HG03575 (cell line): Measurements from ENCODE around the gene LRMDA.

Source experiments
- ATAC-seq: cut with Tn5 transposase; IDR thresholded peaks from one replicate; pipeline ENCODE4 v1.9.1; 2021; ENCODE audit not compliant: unreplicated experiment, insufficient number of reproducible peaks, low FRiP score; ENCODE audit errors: extremely low read depth

The LRMDA gene

DNA sequence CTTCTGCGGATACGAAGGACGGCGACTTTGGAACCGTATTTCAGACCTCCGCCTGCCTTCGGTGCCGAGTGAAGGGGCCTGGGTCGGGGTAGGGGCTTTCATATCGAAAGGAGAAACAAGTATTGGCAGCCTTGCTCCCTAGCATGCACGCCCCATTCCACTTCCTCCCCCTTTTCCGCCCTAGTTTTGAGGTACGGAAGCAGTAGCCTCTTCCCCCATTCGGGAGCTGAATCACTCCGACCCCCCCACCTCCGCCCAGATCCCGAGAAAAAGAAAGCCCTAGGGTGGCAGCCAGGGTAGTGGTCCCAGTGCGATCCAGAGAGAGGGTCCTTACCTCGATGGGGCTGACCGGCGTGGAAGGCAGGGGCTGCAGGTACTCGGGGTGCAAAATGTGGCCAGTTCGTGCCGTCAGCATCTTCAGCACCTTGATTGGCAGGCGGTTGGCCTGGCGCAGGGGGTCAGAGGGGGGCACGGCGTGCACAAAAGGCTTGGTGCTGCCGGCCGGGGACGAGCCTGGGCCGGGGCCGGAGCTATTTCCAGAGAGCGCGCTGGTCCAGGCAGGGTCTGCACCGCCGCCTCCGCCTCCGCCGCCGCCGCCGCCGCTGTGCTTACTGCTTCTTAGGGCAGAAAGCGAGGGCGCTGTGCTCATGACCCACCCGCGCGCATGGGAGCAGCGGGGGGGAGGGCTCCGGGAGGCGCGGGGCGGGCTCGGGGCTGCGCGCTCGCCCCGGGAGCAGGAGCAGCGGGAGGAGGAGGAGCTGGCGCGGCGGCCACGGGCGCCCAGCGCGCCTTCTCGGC is 30.5 kb upstream of the LRMDA start:
- no peak for ATAC-seq

DNA sequence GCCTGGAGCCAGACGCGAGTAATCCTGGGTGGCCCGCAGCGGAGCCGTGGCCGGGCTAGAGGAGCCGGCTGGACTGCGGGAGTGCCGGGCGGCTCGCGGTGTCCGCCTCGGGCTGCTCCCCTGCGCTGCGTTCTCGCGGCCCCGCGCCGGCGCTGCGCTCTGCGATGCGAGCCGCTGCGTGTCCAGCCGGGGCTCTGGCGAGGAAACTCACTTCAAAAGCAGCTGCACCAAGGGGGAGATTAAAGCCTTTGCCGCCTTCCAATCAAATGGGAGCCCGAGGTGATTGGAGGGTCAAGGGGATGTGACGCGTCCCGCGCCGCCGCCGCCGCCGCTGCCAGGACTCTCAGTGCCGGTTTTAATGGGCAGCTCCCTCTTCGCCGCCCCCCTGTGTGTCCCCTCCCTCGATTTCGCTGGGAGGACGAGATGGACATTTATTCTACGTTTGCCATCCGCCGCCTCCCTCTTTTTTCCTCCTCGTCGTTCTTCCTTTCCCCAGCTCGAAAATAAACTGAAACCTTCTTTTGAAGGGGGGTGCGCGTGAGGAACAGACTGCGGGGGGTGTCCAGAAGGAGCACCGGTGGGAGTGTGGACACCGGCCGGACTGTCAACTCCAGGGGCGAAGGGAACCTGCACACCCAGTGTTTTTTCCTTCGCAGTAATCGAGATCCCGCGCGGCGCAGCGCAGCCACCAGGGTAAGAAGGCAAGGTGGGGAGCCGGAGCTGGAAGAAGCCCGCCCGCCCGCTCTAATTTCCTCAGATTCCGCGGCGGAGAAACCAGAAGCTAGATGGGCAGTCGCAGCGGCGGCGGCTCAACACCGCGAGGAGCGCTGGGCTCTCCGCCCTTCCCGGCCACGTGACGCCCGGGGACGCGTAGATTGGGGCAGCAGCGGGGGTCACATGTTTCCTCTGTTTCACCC is 29.6 kb upstream of the LRMDA start, which contains the start of gene ZNF503:
ZNF503 (minus strand) TSS at position 196 of the 917 bp plus-strand sequence. CDS start 345 bp downstream, outside the sequence.
- ATAC-seq, result no peak

DNA sequence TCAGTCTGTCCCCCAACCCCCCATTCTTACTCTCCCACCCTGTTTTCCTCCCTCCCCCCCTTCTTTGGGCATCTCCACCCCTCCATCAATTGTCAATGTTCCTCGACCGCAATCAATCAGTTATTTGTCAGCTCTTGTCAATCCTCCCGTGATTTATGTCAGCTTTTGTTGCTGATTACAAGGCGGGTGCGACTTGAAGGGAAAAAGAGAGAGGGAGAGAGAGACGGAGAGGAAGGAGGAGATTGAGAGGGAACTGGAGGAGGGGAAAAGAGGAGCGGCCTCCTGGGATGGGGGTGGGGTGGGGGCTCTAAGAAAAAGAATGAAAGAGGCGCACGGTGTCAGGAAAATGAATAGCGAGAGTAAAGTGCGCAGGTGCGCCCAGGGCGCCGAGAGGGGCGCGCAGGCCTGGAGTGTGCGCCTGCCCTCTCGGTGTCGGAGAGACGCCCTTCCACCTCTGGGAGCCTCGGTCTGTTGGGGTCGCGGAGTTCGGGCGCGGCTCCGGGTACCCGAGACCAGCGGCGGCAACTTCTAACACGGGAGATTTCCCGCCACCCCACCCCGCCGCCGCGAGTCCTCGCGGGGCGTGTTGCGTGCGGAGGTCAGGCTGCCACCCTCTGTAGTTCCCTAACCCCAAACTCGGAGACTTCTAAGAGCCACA is 28.8 kb upstream of the LRMDA start:
- ATAC-seq, result no peak

DNA sequence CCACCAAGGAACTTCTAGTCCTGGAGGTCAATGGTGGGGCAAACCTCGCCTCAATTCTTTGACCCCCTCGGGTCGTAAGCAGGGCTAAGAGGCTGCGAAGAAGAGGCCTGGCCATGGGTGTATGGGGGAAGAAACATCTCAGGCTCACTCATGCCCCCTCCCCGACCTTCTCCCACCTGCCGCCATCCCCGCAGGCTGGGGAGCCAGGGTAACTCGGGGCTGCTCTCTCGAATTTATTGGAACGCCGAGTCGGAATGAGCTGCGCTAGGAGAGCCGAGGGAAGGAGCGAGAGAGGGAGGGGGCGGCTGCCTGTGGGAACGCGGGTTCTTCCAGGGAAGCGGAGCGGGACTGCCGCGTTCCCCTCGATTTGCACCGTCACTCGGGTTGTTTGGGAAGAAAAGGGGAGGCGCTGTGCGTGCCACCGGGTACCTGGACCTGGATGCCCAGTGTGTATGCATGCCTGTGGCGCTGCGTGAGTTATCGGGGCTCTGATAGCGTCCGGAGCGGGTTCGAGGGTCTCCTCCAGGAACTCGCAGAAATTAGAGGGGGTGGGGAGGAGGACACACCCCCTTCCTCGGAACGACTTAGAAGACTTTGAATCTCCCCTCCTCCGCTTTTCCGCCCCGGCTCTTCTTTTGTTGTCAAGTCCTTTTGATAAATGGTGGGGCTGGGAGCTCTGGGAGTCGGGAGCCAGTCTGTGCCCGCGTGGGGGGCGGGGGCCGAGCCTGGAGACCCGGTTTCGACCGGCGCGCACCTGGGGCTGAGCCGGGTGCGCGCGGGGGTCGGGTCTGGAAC is 28.1 kb upstream of the LRMDA start:
- no peak for ATAC-seq

DNA sequence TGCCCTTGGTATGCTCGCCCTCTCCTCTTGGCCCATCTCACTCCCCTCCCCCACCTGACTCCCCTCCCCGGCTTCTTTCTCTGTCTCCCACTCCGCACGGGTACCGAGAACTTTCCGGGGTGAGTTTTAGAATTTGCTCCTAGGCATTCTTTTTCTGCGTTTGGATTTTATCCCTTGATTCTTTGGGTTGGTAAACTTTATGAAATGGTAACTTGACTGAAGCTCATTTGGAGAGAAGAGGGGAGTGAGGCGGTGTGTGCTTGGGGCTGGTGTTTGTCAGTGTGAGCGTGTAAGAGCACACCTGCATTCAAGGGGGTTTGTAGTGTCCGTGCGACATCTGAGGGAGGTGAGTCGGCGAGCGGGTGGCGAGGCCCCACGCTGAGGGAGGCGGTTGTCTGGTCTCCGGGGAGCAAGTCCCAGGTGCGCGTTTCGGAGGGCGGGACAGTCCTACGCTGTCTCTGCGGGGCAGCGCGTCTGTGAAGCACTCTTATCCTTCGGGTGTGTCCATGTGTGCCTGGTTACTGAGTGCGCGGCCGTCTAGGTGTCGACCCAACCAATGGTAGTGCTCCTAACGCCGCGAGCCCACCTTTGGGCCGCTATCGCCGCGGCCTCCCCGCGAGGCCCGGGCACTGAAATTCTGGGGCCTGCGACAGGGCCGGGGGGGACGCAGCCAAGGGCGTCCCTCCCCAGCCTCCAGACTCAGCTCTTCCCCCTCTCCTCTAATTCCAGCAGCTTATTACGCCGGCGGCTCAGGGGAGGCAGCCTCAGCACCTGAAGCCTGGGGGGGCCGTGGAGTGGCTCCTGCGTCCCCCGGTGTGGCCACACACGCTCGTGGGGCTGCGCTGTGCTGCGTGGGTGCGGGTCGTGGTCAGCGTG is 27.2 kb upstream of the LRMDA start:
- ATAC-seq, result no peak

DNA sequence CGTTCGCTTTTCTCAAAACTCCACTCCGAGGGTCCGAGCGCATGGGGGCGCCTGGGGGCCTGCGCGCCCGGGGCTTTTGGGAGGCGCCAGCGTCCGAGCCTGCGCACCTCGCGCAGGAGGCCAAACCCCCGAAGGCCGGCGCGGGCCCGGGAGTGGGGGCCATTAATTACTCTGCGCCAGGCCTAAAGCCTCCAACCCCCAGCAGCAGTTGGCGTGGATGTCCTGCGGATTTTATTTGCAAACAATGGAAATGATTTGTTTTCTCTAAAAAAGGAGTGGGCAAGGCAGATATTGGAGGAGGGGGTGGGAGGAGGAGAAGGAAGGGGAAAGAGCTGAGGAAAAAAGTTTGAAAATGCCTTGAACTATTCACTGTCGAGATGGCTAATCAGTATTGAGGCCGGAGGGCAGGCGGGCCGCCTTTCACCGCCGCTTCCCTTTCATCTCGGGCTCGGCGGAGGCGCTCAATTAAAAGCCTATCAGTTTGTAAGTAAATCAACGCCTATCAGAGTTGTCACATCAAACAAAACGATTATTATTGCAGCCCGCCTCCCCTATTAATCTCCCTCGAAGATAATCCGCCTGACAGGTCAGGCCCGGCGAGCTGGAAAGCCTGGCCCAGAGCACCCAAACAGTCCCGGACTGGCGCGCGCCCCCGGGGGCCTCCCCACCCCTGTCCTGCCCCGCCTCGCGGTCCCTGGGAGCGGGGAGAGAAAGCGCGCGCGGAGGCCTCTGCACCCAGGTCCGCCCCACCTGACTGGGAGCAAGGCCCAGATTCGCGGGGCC is 26.4 kb upstream of the LRMDA start:
- ATAC-seq, result no peak

DNA sequence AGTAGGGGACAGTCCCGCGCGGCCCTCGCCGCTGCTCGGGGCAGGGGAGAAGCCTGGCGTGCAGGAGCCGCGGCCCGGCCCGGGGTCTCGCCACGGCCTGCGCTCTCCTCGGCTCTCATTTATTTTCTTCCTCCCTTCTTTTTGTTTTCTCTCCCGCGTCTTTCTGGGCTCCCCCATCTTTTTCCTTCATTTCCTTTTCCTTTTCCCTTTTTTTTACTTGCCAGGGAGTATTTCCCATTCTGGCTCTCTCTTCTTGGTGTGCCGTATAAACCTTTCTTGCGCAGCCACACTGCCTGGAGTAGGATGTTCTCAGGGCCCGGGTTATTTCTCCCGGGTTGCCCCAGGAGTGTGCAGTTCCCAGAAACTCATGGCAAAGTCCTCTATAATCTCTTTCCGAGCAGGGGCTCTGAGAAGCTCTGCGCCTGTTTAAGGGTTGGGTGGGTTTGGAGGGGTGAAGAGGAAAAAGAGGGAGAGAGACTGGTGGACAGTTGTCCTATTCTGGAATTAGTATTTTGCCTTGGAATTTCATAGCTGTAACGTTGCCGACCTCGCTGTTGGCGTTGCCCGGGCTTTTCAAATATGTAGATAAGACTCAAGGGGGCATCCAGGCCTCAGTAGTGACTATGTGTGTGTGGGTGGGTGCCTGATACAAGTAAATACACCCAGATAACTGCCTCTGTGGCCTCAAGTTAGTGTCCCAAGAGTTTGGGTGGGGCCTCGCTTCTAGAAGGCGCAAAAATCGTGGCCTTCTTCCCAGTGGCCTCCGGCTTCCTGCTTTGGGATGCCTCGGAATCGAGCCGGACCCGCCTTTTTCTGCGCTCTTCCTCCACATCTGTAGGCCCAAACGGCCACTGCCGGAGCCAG is 25.6 kb upstream of the LRMDA start:
- ATAC-seq, result no peak

DNA sequence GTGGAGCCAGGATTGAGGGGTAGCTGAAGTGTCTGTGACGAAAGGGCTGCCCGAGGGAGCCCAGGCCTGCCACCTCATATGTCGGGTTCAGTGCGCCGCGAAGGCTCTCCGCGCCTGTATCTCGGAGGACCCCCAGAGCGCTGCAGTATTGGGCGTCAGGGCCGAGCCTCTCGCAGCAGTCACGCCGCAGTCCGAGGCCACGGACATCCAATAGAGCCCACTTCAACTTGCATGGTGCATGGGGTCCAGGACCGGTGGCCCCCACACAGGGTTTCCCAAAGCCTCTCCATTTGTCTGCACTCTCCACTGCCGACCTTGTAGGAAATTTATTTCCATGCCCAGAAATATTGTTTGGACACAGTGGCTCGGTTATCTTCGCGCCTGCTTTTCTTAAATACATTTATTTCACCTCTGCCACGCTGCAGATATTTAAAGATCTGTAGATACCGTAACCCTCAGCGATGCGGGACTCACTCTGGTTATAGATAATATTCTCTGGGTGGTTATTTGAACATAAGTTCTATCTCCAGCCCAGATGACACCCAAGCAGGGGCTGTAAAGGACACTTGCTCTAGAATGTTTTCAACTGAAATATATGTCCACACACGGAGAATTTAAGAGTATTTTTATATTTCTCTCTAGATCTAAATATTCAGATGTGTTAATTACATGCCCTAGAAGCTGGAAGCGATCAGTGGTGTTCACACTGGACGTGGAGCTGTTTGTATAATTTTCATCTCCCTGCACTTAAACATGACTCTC is 24.8 kb upstream of the LRMDA start:
- no peak for ATAC-seq

DNA sequence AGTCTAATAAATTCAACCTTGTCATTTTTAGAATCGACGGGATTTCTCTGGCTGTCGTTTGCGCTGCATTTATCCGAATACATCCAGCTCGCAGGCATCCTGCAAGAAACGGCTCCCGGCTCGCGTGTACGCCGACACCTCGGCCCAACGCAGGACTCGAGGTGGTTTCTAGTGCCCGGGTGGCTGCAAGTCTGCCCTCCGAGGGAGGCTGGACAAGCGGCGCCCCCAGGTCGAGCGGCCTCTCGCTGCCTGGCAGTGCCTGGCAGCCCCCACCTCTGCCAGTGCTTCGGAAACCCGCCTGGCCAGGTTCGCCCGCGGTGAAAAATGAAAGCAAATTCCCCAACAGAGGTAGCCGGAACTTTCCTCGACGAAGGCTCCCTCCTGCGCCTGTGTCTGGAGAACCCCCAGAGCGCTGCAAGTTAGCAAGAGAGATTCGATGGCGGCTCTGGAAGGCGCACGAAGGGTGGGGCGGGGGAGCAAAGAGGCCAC is 24.2 kb upstream of the LRMDA start:
- ATAC-seq, result no peak

DNA sequence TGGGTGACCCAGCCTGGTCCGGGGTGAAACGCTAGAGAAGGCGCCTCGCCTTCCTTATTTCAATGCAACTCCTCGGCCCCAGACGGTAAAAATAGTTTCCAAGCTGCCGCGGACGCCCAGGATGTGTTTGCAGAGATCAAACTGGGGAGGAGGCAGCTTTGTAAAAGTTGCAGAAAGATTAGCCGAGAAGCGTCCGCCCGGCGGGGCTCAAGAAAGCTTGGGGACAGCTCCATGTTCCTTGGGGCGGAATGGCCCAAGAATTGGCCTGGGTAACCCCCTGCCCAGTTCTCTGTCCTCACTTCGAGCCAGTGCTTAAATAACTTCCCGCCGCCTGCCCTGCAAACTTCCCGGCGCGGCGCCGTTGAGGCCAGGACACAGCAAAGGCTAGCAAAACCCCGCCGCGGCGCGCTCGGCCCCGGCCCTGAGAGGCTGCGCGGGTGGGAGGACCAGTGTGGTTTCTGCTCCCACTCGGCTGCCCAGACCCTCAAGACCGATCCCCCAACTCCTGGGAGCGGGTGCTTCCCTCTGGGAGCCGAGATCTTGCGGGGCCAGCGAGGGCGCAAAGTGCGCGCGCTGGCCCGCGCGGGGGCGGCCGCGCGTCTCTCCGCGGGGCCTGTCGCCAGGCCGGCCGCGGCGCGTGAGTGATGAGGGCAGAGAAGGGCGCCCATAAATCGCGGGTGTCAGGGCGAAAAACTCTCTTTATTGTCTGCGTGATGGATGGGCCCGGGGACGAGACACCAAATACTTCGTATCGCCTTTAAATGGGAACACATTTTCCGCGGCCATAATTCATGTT is 23.5 kb upstream of the LRMDA start:
- no peak for ATAC-seq

DNA sequence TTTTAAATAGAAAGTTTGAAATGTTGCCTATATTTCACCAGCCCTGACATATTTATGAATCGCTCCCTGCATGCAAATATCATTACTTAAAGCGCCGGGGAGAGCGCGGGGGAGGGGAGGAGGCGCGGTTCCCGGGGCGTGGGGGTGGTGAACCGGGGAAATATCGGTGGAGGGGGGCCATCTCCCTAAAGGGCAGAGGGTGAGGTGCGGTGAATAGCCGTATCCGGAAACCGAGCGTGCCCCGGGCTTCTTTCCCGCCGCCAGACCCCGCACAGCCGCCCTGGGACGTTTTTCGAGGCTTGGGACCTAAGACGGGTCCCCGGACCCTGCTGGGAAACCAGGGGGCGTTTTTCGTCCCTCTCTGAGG is 22.9 kb upstream of the LRMDA start:
- ATAC-seq, result no peak

DNA sequence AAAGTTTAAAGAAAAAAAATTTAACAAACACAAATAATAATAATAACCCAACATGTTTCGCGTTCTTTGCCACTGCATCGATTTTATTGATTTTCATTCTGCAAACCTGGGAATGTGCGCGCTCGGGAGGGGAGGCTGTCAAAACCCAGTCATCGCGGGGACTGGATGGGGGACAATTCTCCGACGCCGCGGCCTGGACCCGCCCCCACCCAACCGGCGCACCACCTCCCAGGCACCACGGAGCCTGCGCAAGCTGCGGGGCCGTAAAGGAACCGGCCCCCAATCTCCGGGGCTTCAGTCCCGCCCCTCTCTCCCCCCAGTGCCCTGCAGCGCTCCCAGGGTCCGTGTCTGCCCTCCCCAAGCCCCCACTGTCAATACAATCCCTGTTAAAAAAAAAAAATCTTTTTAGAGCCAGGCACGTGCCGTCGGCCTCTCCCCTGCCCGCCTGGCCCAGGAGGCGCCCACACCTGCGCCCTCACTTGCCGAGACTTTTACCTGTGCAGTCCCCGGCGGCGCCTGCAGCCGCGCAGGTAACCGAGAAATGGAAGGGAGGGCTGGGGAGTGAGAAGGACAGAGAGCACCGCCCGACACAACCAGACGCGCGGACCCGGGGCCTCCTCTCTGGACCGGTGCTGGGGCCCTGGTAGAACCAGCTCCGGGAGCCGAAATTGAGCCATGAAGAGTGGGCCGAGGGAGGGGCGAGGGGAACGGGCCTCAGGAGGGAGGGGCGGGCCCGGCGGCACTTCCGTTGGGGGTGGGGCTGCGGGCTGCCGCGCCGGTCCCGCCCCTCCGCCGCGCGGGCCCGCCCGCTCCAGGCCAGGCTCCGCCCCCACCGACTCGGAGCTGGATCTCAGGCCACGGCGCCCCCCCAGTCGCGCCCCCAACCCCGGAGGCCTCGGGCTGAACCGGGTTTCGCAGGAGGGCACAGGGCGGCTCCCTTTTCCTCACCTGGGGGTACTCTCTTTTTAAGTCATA is 22.2 kb upstream of the LRMDA start:
- no peak for ATAC-seq

DNA sequence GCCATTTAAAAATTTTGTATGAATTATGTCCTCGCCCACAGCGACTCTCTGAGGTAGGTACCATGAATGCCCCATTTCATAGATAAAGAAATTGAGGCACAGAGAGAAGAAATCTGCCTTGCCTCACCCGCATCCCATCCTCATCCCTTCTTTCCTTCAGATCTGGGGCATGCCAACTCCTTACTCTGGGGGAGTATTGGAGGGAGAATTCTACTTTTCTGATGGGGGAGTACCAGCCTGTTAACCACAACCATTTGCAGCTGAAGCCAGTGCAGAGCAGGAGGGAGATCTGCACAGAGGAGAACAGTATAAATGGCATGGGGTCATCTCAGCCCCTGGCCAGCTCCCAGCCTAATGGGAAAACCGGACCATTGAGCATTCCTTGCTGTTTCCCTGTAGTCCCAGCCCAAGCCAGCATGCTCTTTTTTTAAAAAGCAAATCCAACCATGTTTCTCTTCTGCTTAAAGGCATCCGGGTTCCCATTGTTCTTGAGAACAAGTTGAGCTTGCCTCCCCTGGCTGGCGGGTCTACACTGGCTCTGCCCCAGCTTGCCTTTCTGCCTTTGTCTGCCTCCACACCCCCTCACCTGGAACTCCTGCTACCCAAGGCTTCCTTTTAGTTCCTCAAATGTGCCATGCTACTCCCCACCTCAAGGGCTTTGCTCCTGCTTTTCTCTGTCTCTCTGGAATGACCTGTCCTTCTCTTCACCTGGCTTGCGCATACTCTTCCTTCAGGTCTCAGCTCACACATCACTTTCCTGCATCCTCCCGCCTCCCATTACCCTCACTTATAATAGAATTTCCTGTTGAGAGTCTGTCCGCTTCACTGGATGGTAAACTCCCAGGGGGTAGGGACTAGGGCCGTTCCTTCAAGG is 21.1 kb upstream of the LRMDA start:
- no peak for ATAC-seq
